HepG2 (cell line): ENCODE measurements around the gene JOSD1. TPM values are rescaled to one million over a fixed set of nuclear protein-coding genes. Genes with fewer than 3 reads are reported as not detected.

Experiments
- CBFB ChIP-seq: sonication (generic); formaldehyde crosslinking; IDR thresholded peaks from 2 replicates; pipeline ENCODE4 v1.4.0; 2020; ENCODE audit warnings: missing genetic modification reagents
- EEA1 ChIP-seq: sonication (generic); formaldehyde crosslinking; IDR thresholded peaks from 2 replicates; pipeline ENCODE4 v1.5.1; 2020; ENCODE audit warnings: mild to moderate bottlenecking, missing genetic modification reagents, borderline replicate concordance
- ELF4 ChIP-seq: sonication (generic); formaldehyde crosslinking; IDR thresholded peaks from 2 replicates; pipeline ENCODE4 v1.5.0; 2020; ENCODE audit warnings: missing genetic modification reagents, mild to moderate bottlenecking, moderate library complexity, borderline replicate concordance
- ERF ChIP-seq: IDR thresholded peaks from 2 replicates; pipeline ENCODE4 v1.6.1; 2018; ENCODE audit warnings: missing biosample characterization, missing genetic modification reagents
- HHEX ChIP-seq: IDR thresholded peaks from 2 replicates; pipeline ENCODE4 v1.6.1; 2016; ENCODE audit warnings: control low read depth
- KDM4B ChIP-seq: sonication (generic); formaldehyde crosslinking; IDR thresholded peaks from 2 replicates; pipeline ENCODE4 v1.4.0; 2020; ENCODE audit warnings: missing genetic modification reagents
- MEIS2 ChIP-seq: sonication (generic); formaldehyde crosslinking; IDR thresholded peaks from 2 replicates; pipeline ENCODE4 v1.9.0; 2021; ENCODE audit warnings: mild to moderate bottlenecking, missing genetic modification reagents
- MTF1 ChIP-seq: sonication (generic); formaldehyde crosslinking; IDR thresholded peaks from 2 replicates; pipeline ENCODE4 v1.5.0; 2020; ENCODE audit warnings: missing genetic modification reagents
- PAX8 ChIP-seq: sonication (generic); formaldehyde crosslinking; IDR thresholded peaks from 2 replicates; pipeline ENCODE4 v1.8.0; 2022; ENCODE audit warnings: mild to moderate bottlenecking, missing genetic modification reagents, borderline replicate concordance
- PCBP1 ChIP-seq: fragments of 200-400 bp; formaldehyde crosslinking; IDR thresholded peaks from 2 replicates; pipeline ENCODE4 v1.6.1; 2017; ENCODE audit warnings: mild to moderate bottlenecking, low read depth, low read length, borderline replicate concordance
- PHB2 ChIP-seq: fragments of 450-650 bp; IDR thresholded peaks from 2 replicates; pipeline ENCODE4 v1.6.1; 2018; ENCODE audit not compliant: partially characterized antibody
- POLR2G ChIP-seq: fragments of 200-400 bp; formaldehyde crosslinking; IDR thresholded peaks from 2 replicates; pipeline ENCODE4 v1.6.1; 2018; ENCODE audit warnings: mild to moderate bottlenecking, low read depth, low read length, moderate library complexity
- RARA ChIP-seq: IDR thresholded peaks from 2 replicates; pipeline ENCODE4 v1.6.1; 2016; ENCODE audit warnings: missing genetic modification reagents, missing compliant biosample characterization
- ZNF136 ChIP-seq: sonication (generic); formaldehyde crosslinking; IDR thresholded peaks from 2 replicates; pipeline ENCODE4 v1.8.1; 2022; ENCODE audit warnings: low read depth, mild to moderate bottlenecking, moderate library complexity, missing genetic modification reagents
- ZNF232 ChIP-seq: sonication (generic); formaldehyde crosslinking; IDR thresholded peaks from 2 replicates; pipeline ENCODE4 v1.4.0; 2020; ENCODE audit warnings: missing genetic modification reagents, borderline replicate concordance
- ZNF280B ChIP-seq: sonication (generic); formaldehyde crosslinking; IDR thresholded peaks from 2 replicates; pipeline ENCODE4 v1.5.0; 2020; ENCODE audit warnings: missing genetic modification reagents, mild to moderate bottlenecking, borderline replicate concordance
- ZNF362 ChIP-seq: sonication (generic); formaldehyde crosslinking; IDR thresholded peaks from 2 replicates; pipeline ENCODE4 v1.4.0; 2020; ENCODE audit warnings: missing genetic modification reagents, mild to moderate bottlenecking, borderline replicate concordance
- ZNF451 ChIP-seq: sonication (generic); formaldehyde crosslinking; IDR thresholded peaks from 2 replicates; pipeline ENCODE4 v1.5.0; 2020; ENCODE audit warnings: mild to moderate bottlenecking, missing genetic modification reagents
- ZNF460 ChIP-seq: sonication (generic); formaldehyde crosslinking; IDR thresholded peaks from 2 replicates; pipeline ENCODE4 v1.5.1; 2020; ENCODE audit warnings: missing genetic modification reagents, mild to moderate bottlenecking, borderline replicate concordance
- ZNF660 ChIP-seq: sonication (generic); formaldehyde crosslinking; IDR thresholded peaks from 2 replicates; pipeline ENCODE4 v1.5.1; 2020; ENCODE audit warnings: mild to moderate bottlenecking, low read depth, missing genetic modification reagents, borderline replicate concordance
- ZNF704 ChIP-seq: sonication (generic); formaldehyde crosslinking; IDR thresholded peaks from 2 replicates; pipeline ENCODE4 v1.8.1; 2023; ENCODE audit warnings: mild to moderate bottlenecking, inconsistent platforms, moderate library complexity, missing genetic modification reagents, borderline replicate concordance
- ZNF772 ChIP-seq: sonication (generic); formaldehyde crosslinking; IDR thresholded peaks from 2 replicates; pipeline ENCODE4 v1.5.0; 2020; ENCODE audit warnings: mild to moderate bottlenecking, missing genetic modification reagents
- ZNF878 ChIP-seq: sonication (generic); formaldehyde crosslinking; IDR thresholded peaks from 2 replicates; pipeline ENCODE4 v1.8.1; 2023; ENCODE audit warnings: mild to moderate bottlenecking, missing genetic modification reagents, moderate library complexity
- ZSCAN5A ChIP-seq: sonication (generic); formaldehyde crosslinking; IDR thresholded peaks from 2 replicates; pipeline ENCODE4 v1.8.0; 2022; ENCODE audit warnings: mild to moderate bottlenecking, missing genetic modification reagents, borderline replicate concordance
- polyA plus RNA-seq, 8 experiments: library from polyadenylated mRNA; depleted of rRNA in 3 of 8; stranded (reverse) in 7 of 8; unstranded in 1 of 8; fragments of >200 nt; fragmentation: Illumina TruSeq in 4 of 8; extraction: Trizol in 4 of 8; gene quantifications; 2 replicates each; pipeline versions ENCODE4 v1.2.1 to v1.2.3, GENCODE V29; 2011 to 2016; ENCODE audit warnings: low read depth in 4 of 8, missing spikeins in 1 of 8, mixed read lengths in 1 of 8; ENCODE audit not compliant: insufficient read depth in 1 of 8
- total RNA-seq, 5 experiments: library from RNA; depleted of rRNA; stranded (reverse); fragments of >200 nt; fragmentation: Illumina TruSeq; extraction: Trizol; gene quantifications; 2 replicates each; pipeline ENCODE4 v1.2.3, GENCODE V29; 2016; ENCODE audit warnings: low read depth in 1 of 5

The JOSD1 gene
- total and polyA plus RNA-seq, 2 of the 13 experiments (the other 11 are each of a cell fraction or from before 2014, with no cell fraction given), result 31.7 to 38.4 TPM

GRCh38 chr22:38681582-38682335 is 19.0 kb downstream of the JOSD1 start, which contains the start of gene TOMM22 (continued):
- peak; percentile 51; the same call in 1 of the 2 replicates for TF ChIP-seq ZNF362 (CRISPR knock-in tag)
- peak; percentile 94 for TF ChIP-seq CBFB (CRISPR knock-in tag)
- TF ChIP-seq ERF (CRISPR knock-in tag), result peak; percentile 97
- no peak for TF ChIP-seq ZNF660 (CRISPR knock-in tag)
- peak; percentile 95 for TF ChIP-seq KDM4B
- peak; percentile 97 for TF ChIP-seq POLR2G
- peak; percentile 82 for TF ChIP-seq MEIS2 (CRISPR knock-in tag)
- TF ChIP-seq ZNF704, result no peak; the same call in 1 of the 2 replicates
- 0 out of 2 replicates have a peak, but pooled peaks have one; percentile 52 for TF ChIP-seq EEA1 (CRISPR knock-in tag)
- TF ChIP-seq ZNF136, result peak; percentile 90
- peak; percentile 88; the same call in 1 of the 2 replicates for TF ChIP-seq MTF1
- TF ChIP-seq ZNF451 (CRISPR knock-in tag), result peak; percentile 83; the same call in 1 of the 2 replicates
- TF ChIP-seq HHEX (CRISPR knock-in tag), result no peak
- 0 out of 2 replicates have a peak, but pooled peaks have one; percentile 86 for TF ChIP-seq ELF4 (CRISPR knock-in tag)
- no peak; the same call in 1 of the 2 replicates for TF ChIP-seq ZNF460
- peak; percentile 56; the same call in 1 of the 2 replicates for TF ChIP-seq ZSCAN5A
- peak; percentile 90 for TF ChIP-seq ZNF878 (CRISPR knock-in tag)
- TF ChIP-seq ZNF232 (CRISPR knock-in tag), result peak; percentile 73; the same call in 1 of the 2 replicates
- TF ChIP-seq PAX8, result no peak
- peak; percentile 24; the same call in 1 of the 2 replicates for TF ChIP-seq ZNF280B (CRISPR knock-in tag)
- peak; percentile 91 for TF ChIP-seq PCBP1
- peak; percentile 43; the same call in 1 of the 2 replicates for TF ChIP-seq RARA (CRISPR knock-in tag)
- peak; percentile 99 for TF ChIP-seq ZNF772 (CRISPR knock-in tag)
- no peak for TF ChIP-seq PHB2
